HepG2 (cell line): ENCODE data around the gene COPB2. TPM values are rescaled to one million over a fixed set of nuclear protein-coding genes. Genes with fewer than 3 reads are reported as not detected.
A peak's percentile ranks its signal among the peaks of the same experiment; 100 is the strongest.

Source experiments
- CENPX ChIP-seq: sonication (generic); formaldehyde crosslinking; IDR thresholded peaks from 2 replicates; pipeline ENCODE4 v1.9.0; 2021; ENCODE audit warnings: mild to moderate bottlenecking, missing genetic modification reagents, moderate library complexity
- ETV6 ChIP-seq: sonication (generic); formaldehyde crosslinking; conservative IDR thresholded peaks from 2 replicates; pipeline ENCODE4 v1.4.0; 2020; ENCODE audit warnings: missing genetic modification reagents
- MIXL1 ChIP-seq: IDR thresholded peaks from 2 replicates; pipeline ENCODE4 v1.6.1; 2016
- NFKB2 ChIP-seq: sonication (generic); formaldehyde crosslinking; IDR thresholded peaks from 2 replicates; pipeline ENCODE4 v1.4.0; 2020; ENCODE audit warnings: missing genetic modification reagents, borderline replicate concordance
- PHB2 ChIP-seq: fragments of 450-650 bp; IDR thresholded peaks from 2 replicates; pipeline ENCODE4 v1.6.1; 2018; ENCODE audit not compliant: partially characterized antibody
- SRF ChIP-seq: IDR thresholded peaks from 2 replicates; pipeline ENCODE4 v1.6.1; 2011; ENCODE audit warnings: mild to moderate bottlenecking, low read depth, low read length, moderate library complexity
- ZNF20 ChIP-seq: sonication (generic); formaldehyde crosslinking; IDR thresholded peaks from 2 replicates; pipeline ENCODE4 v1.4.0; 2020; ENCODE audit warnings: mild to moderate bottlenecking, moderate library complexity, missing genetic modification reagents
- ZNF317 ChIP-seq: sonication (generic); formaldehyde crosslinking; IDR thresholded peaks from 2 replicates; pipeline ENCODE4 v1.5.0; 2020; ENCODE audit warnings: mild to moderate bottlenecking, missing genetic modification reagents
- ZNF350 ChIP-seq: sonication (generic); formaldehyde crosslinking; IDR thresholded peaks from 2 replicates; pipeline ENCODE4 v1.4.0; 2020; ENCODE audit warnings: mild to moderate bottlenecking, low read depth, missing genetic modification reagents, borderline replicate concordance
- ZNF564 ChIP-seq: sonication (generic); formaldehyde crosslinking; IDR thresholded peaks from 2 replicates; pipeline ENCODE4 v1.8.1; 2023; ENCODE audit warnings: mild to moderate bottlenecking, missing genetic modification reagents
- ZSCAN22 ChIP-seq: sonication (generic); formaldehyde crosslinking; IDR thresholded peaks from 2 replicates; pipeline ENCODE4 v1.4.0; 2020; ENCODE audit warnings: mild to moderate bottlenecking, missing genetic modification reagents
- polyA plus RNA-seq, 8 experiments: library from polyadenylated mRNA; depleted of rRNA in 3 of 8; stranded (reverse) in 7 of 8; unstranded in 1 of 8; fragments of >200 nt; fragmentation: Illumina TruSeq in 4 of 8; extraction: Trizol in 4 of 8; gene quantifications; 2 replicates each; pipeline versions ENCODE4 v1.2.1 to v1.2.3, GENCODE V29; 2011 to 2016; ENCODE audit warnings: low read depth in 4 of 8, missing spikeins in 1 of 8, mixed read lengths in 1 of 8; ENCODE audit not compliant: insufficient read depth in 1 of 8
- total RNA-seq, 5 experiments: library from RNA; depleted of rRNA; stranded (reverse); fragments of >200 nt; fragmentation: Illumina TruSeq; extraction: Trizol; gene quantifications; 2 replicates each; pipeline ENCODE4 v1.2.3, GENCODE V29; 2016; ENCODE audit warnings: low read depth in 1 of 5
- TF ChIP-seq, protein P1 (sequence below): sonication (generic); formaldehyde crosslinking; IDR thresholded peaks from 2 replicates; pipeline ENCODE4 v1.4.0; 2020; ENCODE audit warnings: missing genetic modification reagents
- TF ChIP-seq, protein P2 (sequence below): IDR thresholded peaks from 2 replicates; pipeline ENCODE4 v1.4.0; 2020; ENCODE audit warnings: mild to moderate bottlenecking, missing genetic modification reagents
- TF ChIP-seq, protein P3 (sequence below): IDR thresholded peaks from 2 replicates; pipeline ENCODE4 v1.6.1; 2016; ENCODE audit warnings: control low read depth
- TF ChIP-seq, protein P4 (sequence below): sonication (generic); formaldehyde crosslinking; IDR thresholded peaks from 2 replicates; pipeline ENCODE4 v1.5.0; 2020; ENCODE audit warnings: mild to moderate bottlenecking, missing genetic modification reagents
- TF ChIP-seq, protein P5 (sequence below): sonication (generic); formaldehyde crosslinking; IDR thresholded peaks from 2 replicates; pipeline ENCODE4 v1.8.0; 2022; ENCODE audit warnings: missing genetic modification reagents, mild to moderate bottlenecking, moderate library complexity, borderline replicate concordance
- TF ChIP-seq, protein P6 (sequence below): sonication (generic); formaldehyde crosslinking; IDR thresholded peaks from 2 replicates; pipeline ENCODE4 v1.4.0; 2020; ENCODE audit warnings: mild to moderate bottlenecking, low read depth, missing genetic modification reagents

Gene COPB2
- total and polyA plus RNA-seq, 2 of the 13 experiments (the other 11 are each of a cell fraction or from before 2014, with no cell fraction given) = 83.3 to 217 TPM

DNA sequence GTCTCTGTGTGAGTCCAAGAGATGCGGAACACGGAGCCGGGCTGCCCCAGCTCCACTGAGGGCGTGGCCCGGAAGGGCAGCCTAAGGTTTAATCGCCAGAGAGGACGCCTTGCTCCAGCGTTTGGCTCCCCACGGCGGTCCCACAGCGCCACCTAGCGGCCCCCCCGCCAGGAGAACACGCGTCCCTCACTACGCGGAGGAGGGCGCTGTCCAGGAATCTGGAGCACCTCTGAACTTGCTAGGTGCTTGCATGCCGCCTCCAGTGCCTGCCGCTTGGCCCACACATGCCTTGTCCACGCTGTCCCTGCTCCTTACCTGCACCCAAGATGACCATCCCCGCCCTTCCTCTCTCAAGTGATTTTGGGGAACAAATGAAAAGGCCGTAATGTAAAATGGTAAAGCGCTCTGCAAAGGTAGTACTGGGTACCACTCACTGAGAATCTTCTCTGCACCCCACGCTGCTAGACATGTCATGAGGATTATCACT, 60.0 kb downstream of the COPB2 start (continued):
- TF ChIP-seq, protein P1, sequence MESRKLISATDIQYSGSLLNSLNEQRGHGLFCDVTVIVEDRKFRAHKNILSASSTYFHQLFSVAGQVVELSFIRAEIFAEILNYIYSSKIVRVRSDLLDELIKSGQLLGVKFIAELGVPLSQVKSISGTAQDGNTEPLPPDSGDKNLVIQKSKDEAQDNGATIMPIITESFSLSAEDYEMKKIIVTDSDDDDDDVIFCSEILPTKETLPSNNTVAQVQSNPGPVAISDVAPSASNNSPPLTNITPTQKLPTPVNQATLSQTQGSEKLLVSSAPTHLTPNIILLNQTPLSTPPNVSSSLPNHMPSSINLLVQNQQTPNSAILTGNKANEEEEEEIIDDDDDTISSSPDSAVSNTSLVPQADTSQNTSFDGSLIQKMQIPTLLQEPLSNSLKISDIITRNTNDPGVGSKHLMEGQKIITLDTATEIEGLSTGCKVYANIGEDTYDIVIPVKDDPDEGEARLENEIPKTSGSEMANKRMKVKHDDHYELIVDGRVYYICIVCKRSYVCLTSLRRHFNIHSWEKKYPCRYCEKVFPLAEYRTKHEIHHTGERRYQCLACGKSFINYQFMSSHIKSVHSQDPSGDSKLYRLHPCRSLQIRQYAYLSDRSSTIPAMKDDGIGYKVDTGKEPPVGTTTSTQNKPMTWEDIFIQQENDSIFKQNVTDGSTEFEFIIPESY (CRISPR knock-in tag) = peak; percentile 58
- TF ChIP-seq NFKB2 (peak; percentile 39; the same call in 1 of the 2 replicates), ZNF317 (no peak), ETV6 (CRISPR knock-in tag) (peak; percentile 54; the same call in 1 of the 2 replicates), ZSCAN22 (CRISPR knock-in tag) (no peak), ZNF20 (no peak), CENPX (CRISPR knock-in tag) (no peak), SRF (no peak), ZNF564 (CRISPR knock-in tag) (no peak), PHB2 (no peak), MIXL1 (no peak), ZNF350 (CRISPR knock-in tag) (0 out of 2 replicates have a peak, but pooled peaks have one; percentile 39)
- TF ChIP-seq, protein P2, sequence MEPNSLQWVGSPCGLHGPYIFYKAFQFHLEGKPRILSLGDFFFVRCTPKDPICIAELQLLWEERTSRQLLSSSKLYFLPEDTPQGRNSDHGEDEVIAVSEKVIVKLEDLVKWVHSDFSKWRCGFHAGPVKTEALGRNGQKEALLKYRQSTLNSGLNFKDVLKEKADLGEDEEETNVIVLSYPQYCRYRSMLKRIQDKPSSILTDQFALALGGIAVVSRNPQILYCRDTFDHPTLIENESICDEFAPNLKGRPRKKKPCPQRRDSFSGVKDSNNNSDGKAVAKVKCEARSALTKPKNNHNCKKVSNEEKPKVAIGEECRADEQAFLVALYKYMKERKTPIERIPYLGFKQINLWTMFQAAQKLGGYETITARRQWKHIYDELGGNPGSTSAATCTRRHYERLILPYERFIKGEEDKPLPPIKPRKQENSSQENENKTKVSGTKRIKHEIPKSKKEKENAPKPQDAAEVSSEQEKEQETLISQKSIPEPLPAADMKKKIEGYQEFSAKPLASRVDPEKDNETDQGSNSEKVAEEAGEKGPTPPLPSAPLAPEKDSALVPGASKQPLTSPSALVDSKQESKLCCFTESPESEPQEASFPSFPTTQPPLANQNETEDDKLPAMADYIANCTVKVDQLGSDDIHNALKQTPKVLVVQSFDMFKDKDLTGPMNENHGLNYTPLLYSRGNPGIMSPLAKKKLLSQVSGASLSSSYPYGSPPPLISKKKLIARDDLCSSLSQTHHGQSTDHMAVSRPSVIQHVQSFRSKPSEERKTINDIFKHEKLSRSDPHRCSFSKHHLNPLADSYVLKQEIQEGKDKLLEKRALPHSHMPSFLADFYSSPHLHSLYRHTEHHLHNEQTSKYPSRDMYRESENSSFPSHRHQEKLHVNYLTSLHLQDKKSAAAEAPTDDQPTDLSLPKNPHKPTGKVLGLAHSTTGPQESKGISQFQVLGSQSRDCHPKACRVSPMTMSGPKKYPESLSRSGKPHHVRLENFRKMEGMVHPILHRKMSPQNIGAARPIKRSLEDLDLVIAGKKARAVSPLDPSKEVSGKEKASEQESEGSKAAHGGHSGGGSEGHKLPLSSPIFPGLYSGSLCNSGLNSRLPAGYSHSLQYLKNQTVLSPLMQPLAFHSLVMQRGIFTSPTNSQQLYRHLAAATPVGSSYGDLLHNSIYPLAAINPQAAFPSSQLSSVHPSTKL (CRISPR knock-in tag) = peak; percentile 52; the same call in 1 of the 2 replicates
- TF ChIP-seq, protein P3, sequence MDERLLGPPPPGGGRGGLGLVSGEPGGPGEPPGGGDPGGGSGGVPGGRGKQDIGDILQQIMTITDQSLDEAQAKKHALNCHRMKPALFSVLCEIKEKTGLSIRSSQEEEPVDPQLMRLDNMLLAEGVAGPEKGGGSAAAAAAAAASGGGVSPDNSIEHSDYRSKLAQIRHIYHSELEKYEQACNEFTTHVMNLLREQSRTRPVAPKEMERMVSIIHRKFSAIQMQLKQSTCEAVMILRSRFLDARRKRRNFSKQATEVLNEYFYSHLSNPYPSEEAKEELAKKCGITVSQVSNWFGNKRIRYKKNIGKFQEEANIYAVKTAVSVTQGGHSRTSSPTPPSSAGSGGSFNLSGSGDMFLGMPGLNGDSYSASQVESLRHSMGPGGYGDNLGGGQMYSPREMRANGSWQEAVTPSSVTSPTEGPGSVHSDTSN = no peak
- TF ChIP-seq, protein P4, sequence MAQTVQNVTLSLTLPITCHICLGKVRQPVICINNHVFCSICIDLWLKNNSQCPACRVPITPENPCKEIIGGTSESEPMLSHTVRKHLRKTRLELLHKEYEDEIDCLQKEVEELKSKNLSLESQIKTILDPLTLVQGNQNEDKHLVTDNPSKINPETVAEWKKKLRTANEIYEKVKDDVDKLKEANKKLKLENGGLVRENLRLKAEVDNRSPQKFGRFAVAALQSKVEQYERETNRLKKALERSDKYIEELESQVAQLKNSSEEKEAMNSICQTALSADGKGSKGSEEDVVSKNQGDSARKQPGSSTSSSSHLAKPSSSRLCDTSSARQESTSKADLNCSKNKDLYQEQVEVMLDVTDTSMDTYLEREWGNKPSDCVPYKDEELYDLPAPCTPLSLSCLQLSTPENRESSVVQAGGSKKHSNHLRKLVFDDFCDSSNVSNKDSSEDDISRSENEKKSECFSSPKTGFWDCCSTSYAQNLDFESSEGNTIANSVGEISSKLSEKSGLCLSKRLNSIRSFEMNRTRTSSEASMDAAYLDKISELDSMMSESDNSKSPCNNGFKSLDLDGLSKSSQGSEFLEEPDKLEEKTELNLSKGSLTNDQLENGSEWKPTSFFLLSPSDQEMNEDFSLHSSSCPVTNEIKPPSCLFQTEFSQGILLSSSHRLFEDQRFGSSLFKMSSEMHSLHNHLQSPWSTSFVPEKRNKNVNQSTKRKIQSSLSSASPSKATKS = no peak
- TF ChIP-seq, protein P5, sequence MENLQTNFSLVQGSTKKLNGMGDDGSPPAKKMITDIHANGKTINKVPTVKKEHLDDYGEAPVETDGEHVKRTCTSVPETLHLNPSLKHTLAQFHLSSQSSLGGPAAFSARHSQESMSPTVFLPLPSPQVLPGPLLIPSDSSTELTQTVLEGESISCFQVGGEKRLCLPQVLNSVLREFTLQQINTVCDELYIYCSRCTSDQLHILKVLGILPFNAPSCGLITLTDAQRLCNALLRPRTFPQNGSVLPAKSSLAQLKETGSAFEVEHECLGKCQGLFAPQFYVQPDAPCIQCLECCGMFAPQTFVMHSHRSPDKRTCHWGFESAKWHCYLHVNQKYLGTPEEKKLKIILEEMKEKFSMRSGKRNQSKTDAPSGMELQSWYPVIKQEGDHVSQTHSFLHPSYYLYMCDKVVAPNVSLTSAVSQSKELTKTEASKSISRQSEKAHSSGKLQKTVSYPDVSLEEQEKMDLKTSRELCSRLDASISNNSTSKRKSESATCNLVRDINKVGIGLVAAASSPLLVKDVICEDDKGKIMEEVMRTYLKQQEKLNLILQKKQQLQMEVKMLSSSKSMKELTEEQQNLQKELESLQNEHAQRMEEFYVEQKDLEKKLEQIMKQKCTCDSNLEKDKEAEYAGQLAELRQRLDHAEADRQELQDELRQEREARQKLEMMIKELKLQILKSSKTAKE = no peak
- TF ChIP-seq, protein P6, sequence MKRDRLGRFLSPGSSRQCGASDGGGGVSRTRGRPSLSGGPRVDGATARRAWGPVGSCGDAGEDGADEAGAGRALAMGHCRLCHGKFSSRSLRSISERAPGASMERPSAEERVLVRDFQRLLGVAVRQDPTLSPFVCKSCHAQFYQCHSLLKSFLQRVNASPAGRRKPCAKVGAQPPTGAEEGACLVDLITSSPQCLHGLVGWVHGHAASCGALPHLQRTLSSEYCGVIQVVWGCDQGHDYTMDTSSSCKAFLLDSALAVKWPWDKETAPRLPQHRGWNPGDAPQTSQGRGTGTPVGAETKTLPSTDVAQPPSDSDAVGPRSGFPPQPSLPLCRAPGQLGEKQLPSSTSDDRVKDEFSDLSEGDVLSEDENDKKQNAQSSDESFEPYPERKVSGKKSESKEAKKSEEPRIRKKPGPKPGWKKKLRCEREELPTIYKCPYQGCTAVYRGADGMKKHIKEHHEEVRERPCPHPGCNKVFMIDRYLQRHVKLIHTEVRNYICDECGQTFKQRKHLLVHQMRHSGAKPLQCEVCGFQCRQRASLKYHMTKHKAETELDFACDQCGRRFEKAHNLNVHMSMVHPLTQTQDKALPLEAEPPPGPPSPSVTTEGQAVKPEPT (CRISPR knock-in tag) = no peak
